RWPE2 (cell line): Measurements from ENCODE around the gene CALM3.

Experiments
- ATAC-seq: fragments of 200-7000 bp; cut with Tn5 transposase; 3 replicates; pipeline ENCODE4 v1.9.1; 2021; ENCODE audit warnings: low read depth
- DNase-seq: peaks from one replicate; pipeline ENCODE4 v3.0.0-alpha.2; 2020; ENCODE audit warnings: low spot score
- H3K27ac ChIP-seq: fragments of 450-650 bp; 2 replicates; pipeline ENCODE4 v1.5.1; 2017; ENCODE audit warnings: mild to moderate bottlenecking; ENCODE audit not compliant: poor library complexity, severe bottlenecking
- H3K27me3 ChIP-seq: fragments of 250-450 bp; sonication (Bioruptor Pico); 2 replicates; pipeline ENCODE4 v1.5.1; 2021; ENCODE audit warnings: mild to moderate bottlenecking, moderate library complexity; ENCODE audit not compliant: insufficient read depth, poor library complexity, severe bottlenecking
- H3K36me3 ChIP-seq: fragments of 250-450 bp; sonication (Bioruptor Pico); 2 replicates; pipeline ENCODE4 v1.5.1; 2020; ENCODE audit warnings: low read depth, mild to moderate bottlenecking, moderate library complexity
- H3K4me1 ChIP-seq: fragments of 250-450 bp; sonication (Bioruptor Pico); 2 replicates; pipeline ENCODE4 v1.5.1; 2021; ENCODE audit warnings: mild to moderate bottlenecking, moderate library complexity; ENCODE audit not compliant: insufficient read depth, poor library complexity, severe bottlenecking
- H3K4me3 ChIP-seq: fragments of 250-450 bp; sonication (Bioruptor Pico); 2 replicates; pipeline ENCODE4 v1.5.1; 2021; ENCODE audit warnings: mild to moderate bottlenecking, moderate library complexity; ENCODE audit not compliant: severe bottlenecking
- H3K9me3 ChIP-seq: fragments of 250-450 bp; sonication (Bioruptor Pico); 2 replicates; pipeline ENCODE4 v1.5.1; 2021; ENCODE audit warnings: mild to moderate bottlenecking, moderate library complexity; ENCODE audit not compliant: severe bottlenecking
- TF ChIP-seq, protein P1 (sequence below): fragments of 450-650 bp; IDR thresholded peaks from one replicate; pipeline ENCODE4 v1.5.1; 2017; ENCODE audit warnings: mild to moderate bottlenecking, moderate library complexity; ENCODE audit not compliant: poor library complexity, severe bottlenecking

CALM3 gene

DNA sequence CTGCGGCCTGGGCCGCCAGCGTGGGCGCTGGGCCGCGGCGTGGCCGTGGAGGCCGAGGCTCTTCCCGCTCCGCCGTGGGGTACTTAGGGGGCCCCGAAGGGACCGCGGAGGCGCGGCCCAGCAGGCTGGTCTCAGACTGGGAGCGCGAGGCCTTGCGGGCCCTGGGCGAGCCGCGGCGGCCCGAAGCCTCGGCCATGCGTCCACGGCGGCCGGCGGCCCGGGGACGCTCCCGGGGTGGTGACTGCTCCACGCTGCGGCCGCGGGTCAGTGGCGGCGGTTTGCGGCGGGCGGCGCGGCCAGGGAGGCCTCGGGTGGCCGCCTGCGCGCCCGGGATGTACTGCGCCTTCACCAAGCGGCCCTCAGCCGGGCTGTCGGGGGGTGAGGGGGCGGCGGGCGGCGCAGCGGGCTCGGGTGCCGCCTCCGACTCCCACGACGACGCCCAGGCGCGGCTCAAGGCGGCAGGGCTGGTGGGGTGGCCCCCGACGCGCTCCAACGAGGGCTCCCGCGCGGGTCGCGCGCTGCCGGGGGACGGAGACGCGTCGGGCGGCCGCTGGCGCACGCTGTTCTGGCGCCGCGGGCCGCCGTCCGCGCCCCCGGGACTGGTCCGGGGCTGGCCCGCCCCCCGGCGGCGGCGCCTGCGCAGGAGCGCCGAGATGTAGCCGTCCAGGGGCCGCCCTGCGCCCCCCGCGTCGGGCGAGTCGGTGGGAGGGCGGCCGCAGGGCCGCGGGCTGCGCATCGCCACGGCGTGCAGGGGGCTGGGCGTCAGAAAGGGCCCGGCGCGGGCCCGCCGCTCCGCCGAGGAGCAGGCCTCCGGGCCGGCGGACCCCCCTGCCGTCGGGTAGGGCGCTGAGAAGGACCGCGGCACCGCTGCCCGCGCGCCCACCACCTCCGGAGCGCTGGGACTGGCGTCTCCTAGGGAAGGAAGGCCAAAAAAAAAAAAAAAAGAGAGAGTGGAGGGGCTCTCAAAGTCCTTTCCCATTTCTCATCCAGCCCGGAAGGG lies 48.1 kb downstream of the CALM3 start:
- no peaks in the 10 kb centered on the region for H3K4me1 ChIP-seq
- DNase-seq (no peak), ATAC-seq (no peak)
- TF ChIP-seq, protein P1, sequence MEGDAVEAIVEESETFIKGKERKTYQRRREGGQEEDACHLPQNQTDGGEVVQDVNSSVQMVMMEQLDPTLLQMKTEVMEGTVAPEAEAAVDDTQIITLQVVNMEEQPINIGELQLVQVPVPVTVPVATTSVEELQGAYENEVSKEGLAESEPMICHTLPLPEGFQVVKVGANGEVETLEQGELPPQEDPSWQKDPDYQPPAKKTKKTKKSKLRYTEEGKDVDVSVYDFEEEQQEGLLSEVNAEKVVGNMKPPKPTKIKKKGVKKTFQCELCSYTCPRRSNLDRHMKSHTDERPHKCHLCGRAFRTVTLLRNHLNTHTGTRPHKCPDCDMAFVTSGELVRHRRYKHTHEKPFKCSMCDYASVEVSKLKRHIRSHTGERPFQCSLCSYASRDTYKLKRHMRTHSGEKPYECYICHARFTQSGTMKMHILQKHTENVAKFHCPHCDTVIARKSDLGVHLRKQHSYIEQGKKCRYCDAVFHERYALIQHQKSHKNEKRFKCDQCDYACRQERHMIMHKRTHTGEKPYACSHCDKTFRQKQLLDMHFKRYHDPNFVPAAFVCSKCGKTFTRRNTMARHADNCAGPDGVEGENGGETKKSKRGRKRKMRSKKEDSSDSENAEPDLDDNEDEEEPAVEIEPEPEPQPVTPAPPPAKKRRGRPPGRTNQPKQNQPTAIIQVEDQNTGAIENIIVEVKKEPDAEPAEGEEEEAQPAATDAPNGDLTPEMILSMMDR = no peak
- H3K36me3 ChIP-seq = no peaks in the 10 kb centered on the region
- H3K9me3 ChIP-seq = no peaks in the 10 kb centered on the region
- H3K27me3 ChIP-seq = peaks cover 32% of the 10 kb centered on the region
- H3K27ac ChIP-seq = no peak overlapping the region
- H3K4me3 ChIP-seq = no peak overlapping the region

DNA sequence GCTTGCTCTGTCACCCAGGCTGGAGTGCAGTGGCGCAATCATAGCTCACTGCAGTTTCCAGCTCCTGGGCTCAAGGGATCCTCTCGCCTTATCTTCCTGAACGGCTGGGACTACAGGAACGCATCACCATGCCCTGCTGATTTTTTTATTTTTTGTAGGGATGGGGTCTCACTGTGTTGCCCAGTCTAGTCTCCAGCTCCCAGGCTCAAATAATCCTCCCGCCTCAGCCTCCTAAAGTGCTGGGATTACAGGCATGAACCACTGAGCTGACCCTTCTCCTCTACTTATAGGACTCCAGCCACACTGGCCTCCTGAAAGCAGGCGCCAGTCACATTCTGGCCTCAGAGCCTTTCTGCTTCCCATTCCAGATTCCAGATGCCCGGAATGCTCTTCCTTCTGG lies 49.3 kb downstream of the CALM3 start:
- no peak overlapping the region for H3K4me3 ChIP-seq
- DNase-seq = no peak
- no peak for ATAC-seq
- TF ChIP-seq, protein P1 = no peak
- no peak overlapping the region for H3K27ac ChIP-seq
- H3K4me1 ChIP-seq = no peaks in the 10 kb centered on the region
- no peaks in the 10 kb centered on the region for H3K36me3 ChIP-seq
- H3K27me3 ChIP-seq = peaks cover 32% of the 10 kb centered on the region
- H3K9me3 ChIP-seq = no peaks in the 10 kb centered on the region

DNA sequence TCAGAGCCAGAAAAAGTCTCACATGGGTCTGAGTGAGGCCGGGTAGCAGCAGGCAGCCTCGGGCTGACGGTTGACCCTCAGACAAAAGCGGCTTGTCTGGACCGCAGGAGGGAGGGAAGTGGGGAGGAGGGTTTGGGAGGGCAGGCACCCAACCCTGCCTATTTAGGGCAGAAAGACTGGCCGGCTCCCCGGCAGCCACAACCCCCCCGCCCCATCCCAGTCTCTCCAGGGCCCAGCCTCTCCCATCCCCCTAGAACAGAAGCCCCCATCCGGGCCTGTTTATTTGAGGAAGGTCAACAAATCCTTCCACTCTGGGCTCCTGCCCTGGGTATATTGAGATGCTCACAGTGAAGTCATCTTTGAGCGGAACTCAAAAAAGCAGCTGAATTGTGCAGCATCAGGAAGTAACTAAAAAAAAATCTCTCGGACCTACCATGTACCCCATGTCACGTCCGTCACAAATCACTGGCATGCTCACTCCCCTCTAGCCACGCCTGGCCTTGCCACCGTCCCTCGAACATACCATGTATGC lies 53.6 kb downstream of the CALM3 start:
- Histone ChIP-seq H3K4me3 (no peak overlapping the region), H3K4me1 (no peaks in the 10 kb centered on the region), H3K9me3 (no peaks in the 10 kb centered on the region), H3K36me3 (no peaks in the 10 kb centered on the region), H3K27ac (no peak overlapping the region), H3K27me3 (peaks cover 25% of the 10 kb centered on the region)
- DNase-seq = no peak
- no peak for ATAC-seq
- TF ChIP-seq, protein P1 = no peak

DNA sequence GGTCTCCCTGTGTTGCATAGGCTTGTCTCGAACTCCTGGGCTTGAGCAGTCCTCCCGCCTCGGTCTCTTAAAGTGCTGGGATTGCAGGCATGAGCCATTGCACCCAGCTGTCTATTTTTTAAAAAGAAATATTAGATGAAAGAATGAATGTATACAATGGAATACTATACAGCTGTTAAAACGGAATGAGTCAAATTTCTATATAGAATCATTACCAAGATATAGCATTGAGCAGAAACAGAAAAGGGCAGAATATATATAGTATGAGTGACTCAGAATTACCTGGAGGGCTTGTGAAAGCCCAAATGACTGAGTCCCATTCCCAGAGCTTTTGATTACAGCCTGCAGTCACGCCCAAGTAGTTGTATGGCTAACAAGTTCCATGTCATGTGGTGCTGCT lies 55.4 kb downstream of the CALM3 start:
- Histone ChIP-seq H3K4me1 (no peaks in the 10 kb centered on the region), H3K27me3 (peaks cover 24% of the 10 kb centered on the region), H3K4me3 (no peak overlapping the region), H3K27ac (no peak overlapping the region), H3K9me3 (no peaks in the 10 kb centered on the region), H3K36me3 (no peaks in the 10 kb centered on the region)
- no peak for DNase-seq
- TF ChIP-seq, protein P1 = no peak
- no peak for ATAC-seq
